Activated CD8-positive, alpha-beta memory T cell treated with anti-CD3 and anti-CD28 coated beads, Interleukin-2, amount 10 ng/mL, durations not matched to agents 7 days and 5 days (primary cell): ENCODE measurements around the gene RMI2. TPM values are rescaled to one million over a fixed set of nuclear protein-coding genes. Genes with fewer than 3 reads are reported as not detected.

Source experiments
- ATAC-seq: fragments of 150-1000 bp; cut with Tn5 transposase; one replicate; pipeline ENCODE4 v1.10.0; 2021; ENCODE audit warnings: moderate library complexity
- CTCF ChIA-PET: fragments of 350-600 bp; sonication (Branson Sonifier 250); formaldehyde crosslinking; loops from one replicate; lab custom pipeline; 2021; ENCODE audit warnings: antibody characterized with exemption; lab: Charles Lee
- DNase-seq: peaks from one replicate; pipeline ENCODE4 v3.0.0-alpha.2; 2020
- H3K27ac Mint-ChIP-seq: one replicate; pipeline ENCODE4 v1.8.0; 2021; ENCODE audit warnings: mild to moderate bottlenecking, mixed read lengths
- H3K27me3 Mint-ChIP-seq: one replicate; pipeline ENCODE4 v1.8.0; 2021; ENCODE audit warnings: mixed read lengths
- H3K36me3 Mint-ChIP-seq: one replicate; pipeline ENCODE4 v1.8.0; 2021; ENCODE audit warnings: mild to moderate bottlenecking, mixed read lengths
- H3K4me1 Mint-ChIP-seq: one replicate; pipeline ENCODE4 v1.8.0; 2021; ENCODE audit warnings: mixed read lengths
- H3K4me3 Mint-ChIP-seq: one replicate; pipeline ENCODE4 v1.8.0; 2021; ENCODE audit warnings: mild to moderate bottlenecking, moderate library complexity, mixed read lengths
- H3K9me3 Mint-ChIP-seq: one replicate; pipeline ENCODE4 v1.8.0; 2022; ENCODE audit warnings: low read depth, mixed read lengths
- total RNA-seq, 2 experiments: library from RNA; stranded (reverse); gene quantifications; one replicate each; pipeline ENCODE4 v1.2.3, GENCODE V29; 2021

RMI2 gene
- total RNA-seq, 2 experiments from 2014 or later, result 65.9 to 70.4 TPM

DNA sequence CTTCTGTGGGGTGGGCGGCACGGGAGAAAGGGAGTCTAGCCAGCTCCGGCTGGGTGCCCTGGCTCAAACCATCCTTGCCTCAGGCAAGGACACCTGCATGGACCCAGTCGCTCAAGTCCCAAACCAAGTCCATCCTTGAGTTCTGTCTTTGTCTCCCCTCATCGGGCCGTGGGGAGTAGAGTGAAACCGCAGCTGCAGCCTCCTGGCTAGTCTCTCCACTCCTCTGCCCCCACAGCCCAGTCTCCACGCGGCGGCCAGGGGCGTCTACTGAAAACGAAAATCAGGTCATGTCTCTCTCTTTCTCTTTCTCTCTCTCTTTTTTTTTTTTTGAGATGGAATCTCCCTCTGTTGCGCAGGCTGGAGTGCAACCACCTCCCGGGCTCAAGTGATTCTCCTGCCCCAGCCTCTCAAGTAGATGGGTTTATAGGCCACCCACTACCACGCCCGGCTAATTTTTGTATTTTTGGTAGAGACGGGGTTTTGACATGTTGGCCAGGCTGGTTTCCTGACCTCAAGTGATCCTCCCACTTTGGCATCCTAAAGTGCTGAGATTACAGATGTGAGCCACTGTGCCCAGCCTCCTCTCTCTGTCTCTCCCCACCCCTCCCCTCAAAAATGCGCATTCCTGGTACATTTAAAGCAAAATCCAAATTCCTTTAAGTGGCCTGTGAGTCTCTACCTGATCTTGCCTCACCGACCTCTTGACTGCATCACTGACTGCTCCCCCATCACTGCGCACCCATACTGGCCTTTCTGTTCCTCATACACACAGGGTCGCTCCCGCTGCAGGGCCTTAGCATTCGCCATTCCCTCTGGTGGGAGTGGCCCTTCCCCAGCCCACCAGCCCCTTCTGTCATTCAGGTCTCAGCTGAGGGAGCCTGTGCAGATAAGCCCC is 17.7 kb upstream of the RMI2 start:
- peak overlapping the region; percentile 24 for H3K4me3 Mint-ChIP-seq
- no peak for DNase-seq
- peaks cover 56% of the 10 kb centered on the region for H3K4me1 Mint-ChIP-seq
- peak overlapping the region; percentile 46 for H3K27ac Mint-ChIP-seq
- H3K27me3 Mint-ChIP-seq, result peaks cover 14% of the 10 kb centered on the region
- ATAC-seq, result no peak
- peaks cover 7% of the 10 kb centered on the region for H3K36me3 Mint-ChIP-seq
- H3K9me3 Mint-ChIP-seq, result no peaks in the 10 kb centered on the region
- CTCF ChIA-PET, result interaction anchor here (1.2 to 2.6 kb wide), 4 partner anchors 16 to 69 kb away, joined by 3 to 8 read pairs (median 5); no protein-coding TSS in a partner anchor

DNA sequence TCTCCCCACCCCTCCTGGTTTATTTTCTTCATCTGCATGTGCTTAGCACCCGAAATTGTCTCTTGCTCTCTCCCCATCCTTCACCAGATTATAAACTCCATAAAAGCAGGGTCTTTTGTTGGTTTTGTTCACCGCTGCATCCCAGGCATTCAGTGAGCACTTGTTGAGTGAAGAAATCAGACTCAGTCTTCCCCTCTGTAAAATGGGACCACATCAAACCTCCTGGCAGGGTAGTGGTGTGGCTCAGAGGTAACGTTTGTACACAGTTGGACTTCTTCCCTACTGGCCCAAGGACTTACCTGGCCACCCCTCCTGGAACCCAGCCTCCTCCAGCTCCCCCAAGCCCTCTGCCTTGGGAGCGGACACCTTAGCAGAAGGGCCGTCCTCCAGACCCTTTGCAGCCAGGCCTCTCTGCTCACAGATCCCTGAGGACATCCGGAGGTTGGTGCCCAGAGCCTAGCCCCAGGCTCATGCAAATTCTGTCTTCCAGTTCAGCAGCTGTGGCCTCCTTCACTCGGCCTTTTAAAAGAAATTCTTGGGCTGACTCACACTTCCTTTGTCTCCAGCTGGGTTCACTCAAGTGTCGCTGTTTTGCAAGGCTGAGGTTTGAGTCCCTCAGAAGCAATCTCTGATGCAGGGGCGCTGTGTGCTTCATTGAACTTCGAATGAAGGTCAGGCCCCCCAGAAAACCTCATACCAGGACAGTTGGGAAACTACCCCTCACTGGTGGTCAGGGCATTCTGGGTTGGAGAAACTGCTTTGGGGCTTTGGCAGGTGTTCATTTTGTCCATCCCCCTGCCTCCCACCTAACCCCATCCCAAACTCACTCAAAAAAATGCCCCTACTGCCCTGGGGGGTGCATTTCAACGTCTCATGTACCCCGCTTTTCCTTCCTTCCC is 16.8 kb upstream of the RMI2 start:
- no peaks in the 10 kb centered on the region for H3K9me3 Mint-ChIP-seq
- H3K4me3 Mint-ChIP-seq, result peak overlapping the region; percentile 37
- H3K27me3 Mint-ChIP-seq, result peaks cover 14% of the 10 kb centered on the region
- DNase-seq (peak; percentile 82), ATAC-seq (peak; percentile 88)
- peaks cover 7% of the 10 kb centered on the region for H3K36me3 Mint-ChIP-seq
- CTCF ChIA-PET, result interaction anchor here (0.5 to 2.6 kb wide), 11 partner anchors 8 to 195 kb away, joined by 3 to 8 read pairs (median 3); partner anchors contain the start of gene SOCS1
- H3K4me1 Mint-ChIP-seq, result peaks cover 59% of the 10 kb centered on the region
- peak overlapping the region; percentile 42 for H3K27ac Mint-ChIP-seq

DNA sequence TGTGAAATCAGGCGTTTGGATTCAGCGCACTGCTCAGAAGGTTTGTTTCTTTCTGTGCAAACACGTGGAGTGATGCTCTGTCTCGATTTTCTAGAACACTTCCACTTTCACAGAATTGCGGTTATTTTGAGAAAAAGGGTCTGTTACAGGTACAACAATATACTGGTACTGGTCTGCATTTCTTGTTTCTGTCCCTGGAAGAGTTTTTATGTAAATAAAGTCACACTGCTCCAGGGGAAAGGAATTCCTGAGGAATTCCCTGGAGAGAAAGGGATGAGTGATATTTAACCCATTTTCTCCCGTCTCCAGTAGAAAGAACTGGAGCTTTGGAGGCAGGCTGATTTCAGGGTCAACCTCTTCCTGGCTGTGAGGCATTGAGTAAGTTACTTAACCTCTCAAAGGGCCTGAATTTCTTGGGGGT is 16.2 kb upstream of the RMI2 start:
- Mint-ChIP-seq H3K4me1 (peaks cover 59% of the 10 kb centered on the region), H3K4me3 (peak overlapping the region; percentile 37), H3K27me3 (peaks cover 14% of the 10 kb centered on the region), H3K27ac (peak overlapping the region; percentile 42), H3K36me3 (peaks cover 7% of the 10 kb centered on the region), H3K9me3 (no peaks in the 10 kb centered on the region)
- ATAC-seq (peak; percentile 24), DNase-seq (no peak)
- CTCF ChIA-PET, result interaction anchor here (0.5 to 2.6 kb wide), 10 partner anchors 9 to 195 kb away, joined by 3 to 8 read pairs (median 4); partner anchors contain the start of gene SOCS1

DNA sequence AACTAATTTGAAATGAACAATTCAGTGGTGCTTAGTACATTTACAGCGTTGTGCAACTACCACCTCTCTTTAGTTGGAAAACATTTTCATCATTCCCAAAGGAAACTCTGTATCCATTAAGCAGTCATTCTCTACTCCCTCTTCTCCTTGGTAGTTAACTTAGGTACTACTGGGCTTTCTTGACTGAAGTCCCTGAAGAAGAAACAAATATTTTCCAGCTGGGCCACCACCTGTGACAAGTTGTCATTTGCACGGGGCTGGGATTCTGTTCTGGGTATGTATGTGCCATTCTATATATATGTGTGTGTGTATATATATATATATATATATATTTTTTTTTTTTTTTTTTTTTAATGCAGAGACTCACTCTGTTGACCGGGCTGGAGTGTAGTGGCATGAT is 15.4 kb upstream of the RMI2 start:
- CTCF ChIA-PET, result interaction anchor here (0.8 to 2.6 kb wide), 5 partner anchors 23 to 74 kb away, joined by 3 to 8 read pairs (median 5); partner anchors contain the start of gene SOCS1
- no peak for DNase-seq
- H3K27ac Mint-ChIP-seq, result no peak overlapping the region
- H3K36me3 Mint-ChIP-seq, result peaks cover 8% of the 10 kb centered on the region
- no peak for ATAC-seq
- H3K4me1 Mint-ChIP-seq, result peaks cover 56% of the 10 kb centered on the region
- peaks cover 14% of the 10 kb centered on the region for H3K27me3 Mint-ChIP-seq
- H3K4me3 Mint-ChIP-seq, result no peak overlapping the region
- H3K9me3 Mint-ChIP-seq, result peaks cover 1% of the 10 kb centered on the region

DNA sequence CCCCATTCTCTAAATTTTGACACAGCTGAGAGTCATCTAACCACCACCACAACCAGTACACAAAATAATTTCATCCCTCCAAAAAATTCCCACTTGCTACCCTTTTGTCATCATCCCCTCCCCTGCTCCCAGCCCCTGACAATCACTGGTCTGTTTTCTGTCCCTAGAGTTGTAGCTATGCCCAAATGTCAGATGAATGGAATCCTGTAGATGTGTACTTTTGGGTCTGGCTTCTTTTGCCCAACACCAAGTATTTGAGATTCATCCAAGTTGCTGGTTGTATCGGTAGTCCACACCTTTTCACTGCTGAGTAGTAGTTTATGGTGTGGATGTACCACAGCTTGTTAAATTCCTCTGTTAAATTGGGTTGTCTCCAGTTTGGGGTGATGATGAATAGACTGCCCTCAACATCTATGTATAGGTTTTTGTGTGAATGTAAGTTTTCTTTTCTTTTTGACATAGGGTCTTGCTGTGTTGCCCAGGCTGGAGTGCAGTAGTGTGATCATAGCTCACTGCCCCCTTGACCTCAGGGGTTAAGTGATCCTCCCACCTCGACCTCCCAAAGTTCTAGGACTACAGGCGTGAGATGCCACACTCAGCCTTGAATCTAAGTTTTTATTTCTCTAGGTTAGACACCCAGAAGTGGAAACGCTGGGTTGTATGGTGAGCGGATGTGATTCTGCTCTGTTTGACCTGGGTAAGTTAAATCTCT is 14.6 kb upstream of the RMI2 start:
- Mint-ChIP-seq H3K9me3 (peaks cover 2% of the 10 kb centered on the region), H3K27me3 (peaks cover 14% of the 10 kb centered on the region), H3K4me1 (peaks cover 48% of the 10 kb centered on the region), H3K36me3 (peaks cover 8% of the 10 kb centered on the region), H3K27ac (no peak overlapping the region), H3K4me3 (no peak overlapping the region)
- ATAC-seq (no peak), DNase-seq (no peak)
- CTCF ChIA-PET, result interaction anchor here (0.8 to 2.6 kb wide), 2 partner anchors 42 to 72 kb away, joined by 3 to 8 read pairs; no protein-coding TSS in a partner anchor

DNA sequence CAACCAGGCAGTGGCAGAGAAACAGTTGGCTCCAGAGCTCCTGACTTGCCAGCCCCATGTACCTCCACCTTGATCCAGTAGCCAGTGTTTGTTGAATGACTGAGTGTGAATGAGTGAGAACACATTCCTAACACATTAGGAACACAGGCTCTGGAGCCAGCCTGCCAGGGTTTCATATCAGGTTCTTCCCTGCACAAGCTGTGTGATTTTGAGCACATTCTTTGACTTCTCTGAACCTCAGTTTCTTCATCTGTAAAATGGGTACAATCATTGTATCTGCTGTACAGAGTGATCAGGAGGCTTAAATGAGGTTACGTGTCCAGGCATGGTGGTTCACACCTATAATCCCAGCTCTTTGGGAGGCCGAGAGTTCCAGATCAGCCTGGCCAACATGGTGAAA is 13.3 kb upstream of the RMI2 start:
- no peak overlapping the region for H3K27ac Mint-ChIP-seq
- CTCF ChIA-PET, result interaction anchor here (1.8 kb wide), 2 partner anchors 12 to 75 kb away, joined by 7 to 8 read pairs; partner anchors contain the start of gene SOCS1
- no peak for DNase-seq
- peaks cover 14% of the 10 kb centered on the region for H3K27me3 Mint-ChIP-seq
- H3K4me3 Mint-ChIP-seq, result no peak overlapping the region
- H3K9me3 Mint-ChIP-seq, result peaks cover 2% of the 10 kb centered on the region
- ATAC-seq, result no peak
- H3K36me3 Mint-ChIP-seq, result peaks cover 5% of the 10 kb centered on the region
- peaks cover 38% of the 10 kb centered on the region for H3K4me1 Mint-ChIP-seq

DNA sequence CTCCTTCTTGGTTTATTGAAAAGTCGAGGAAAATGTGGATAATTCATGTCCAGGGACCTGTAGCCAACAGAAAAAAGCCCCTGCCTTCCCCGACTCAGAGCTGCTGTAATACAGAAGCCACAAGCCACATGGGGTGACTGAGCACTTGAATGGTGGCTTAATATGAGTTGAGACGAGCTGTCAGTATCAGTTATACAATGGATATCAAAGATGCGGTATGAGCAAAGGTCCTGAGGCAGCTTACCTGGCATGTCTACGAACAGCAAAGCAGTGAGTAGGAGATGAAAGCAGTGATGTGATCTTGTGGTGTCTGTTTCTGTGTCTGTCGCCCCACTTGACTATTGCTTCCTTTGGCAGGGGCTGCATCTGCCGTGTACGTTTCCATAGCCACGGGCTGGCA is 12.2 kb upstream of the RMI2 start:
- Mint-ChIP-seq H3K9me3 (peaks cover 2% of the 10 kb centered on the region), H3K27ac (no peak overlapping the region), H3K27me3 (peaks cover 14% of the 10 kb centered on the region), H3K4me1 (peaks cover 27% of the 10 kb centered on the region), H3K4me3 (no peak overlapping the region), H3K36me3 (peaks cover 3% of the 10 kb centered on the region)
- ATAC-seq, result no peak
- CTCF ChIA-PET, result interaction anchor here (0.8 to 1.8 kb wide), 5 partner anchors 11 to 368 kb away, joined by 3 to 8 read pairs (median 4); partner anchors contain the start of gene SOCS1
- DNase-seq, result no peak

DNA sequence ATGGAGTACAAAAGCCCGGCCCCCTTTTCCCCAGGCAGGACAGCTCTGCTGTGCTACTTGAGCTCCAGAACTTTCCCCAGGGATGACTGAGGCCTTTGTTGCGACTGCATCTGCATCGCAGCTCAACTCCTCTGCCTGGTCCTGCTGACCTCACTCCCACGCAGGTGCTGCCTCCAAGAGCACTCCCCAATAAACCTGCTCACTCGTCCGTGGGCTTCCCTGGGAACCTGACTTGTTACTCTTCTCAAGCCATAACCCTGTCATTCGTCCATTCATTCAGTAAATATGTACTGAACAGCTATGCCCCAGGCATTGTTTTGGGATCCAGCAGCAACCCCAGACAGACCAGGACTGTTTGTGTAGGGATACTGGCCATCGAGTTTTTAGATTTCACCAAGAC is 11.6 kb upstream of the RMI2 start:
- CTCF ChIA-PET, result interaction anchor here (0.8 to 1.8 kb wide), 3 partner anchors 10 to 369 kb away, joined by 3 to 8 read pairs (median 3); no protein-coding TSS in a partner anchor
- peaks cover 1% of the 10 kb centered on the region for H3K36me3 Mint-ChIP-seq
- no peak for DNase-seq
- H3K27me3 Mint-ChIP-seq, result peaks cover 14% of the 10 kb centered on the region
- no peak overlapping the region for H3K27ac Mint-ChIP-seq
- H3K9me3 Mint-ChIP-seq, result peaks cover 2% of the 10 kb centered on the region
- no peak for ATAC-seq
- peaks cover 20% of the 10 kb centered on the region for H3K4me1 Mint-ChIP-seq
- no peak overlapping the region for H3K4me3 Mint-ChIP-seq

DNA sequence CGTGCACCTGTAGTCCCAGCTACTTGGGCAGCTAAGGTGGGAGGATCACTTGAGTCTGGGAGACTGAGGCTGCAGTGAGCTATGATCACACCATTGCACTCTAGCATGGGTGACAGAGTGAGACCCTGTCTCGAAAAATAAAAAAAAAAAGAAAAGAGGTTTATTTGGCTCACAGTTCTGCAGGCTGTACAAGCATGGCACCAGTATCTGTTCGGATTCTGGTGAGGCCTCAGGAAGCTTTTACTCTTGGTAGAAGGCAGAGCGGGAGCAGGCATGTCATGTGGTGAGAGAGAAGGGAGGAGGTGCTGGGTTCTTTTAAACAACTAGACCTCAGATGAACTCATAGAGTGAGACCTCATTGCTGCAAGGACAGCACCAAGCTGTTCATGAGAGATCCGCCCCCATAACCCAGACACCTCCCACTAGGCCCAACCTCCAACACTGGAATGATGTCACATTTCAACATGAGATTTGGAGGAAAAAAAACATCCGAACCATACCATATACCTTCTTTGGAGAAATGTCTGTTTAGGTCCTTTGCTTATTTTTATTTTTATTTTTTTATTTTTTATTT is 10.3 kb upstream of the RMI2 start:
- ATAC-seq (no peak), DNase-seq (no peak)
- H3K36me3 Mint-ChIP-seq, result peaks cover 1% of the 10 kb centered on the region
- no peak overlapping the region for H3K27ac Mint-ChIP-seq
- H3K4me3 Mint-ChIP-seq, result no peak overlapping the region
- H3K27me3 Mint-ChIP-seq, result peaks cover 14% of the 10 kb centered on the region
- CTCF ChIA-PET, result no interaction called here
- H3K9me3 Mint-ChIP-seq, result peaks cover 2% of the 10 kb centered on the region
- H3K4me1 Mint-ChIP-seq, result peaks cover 10% of the 10 kb centered on the region

DNA sequence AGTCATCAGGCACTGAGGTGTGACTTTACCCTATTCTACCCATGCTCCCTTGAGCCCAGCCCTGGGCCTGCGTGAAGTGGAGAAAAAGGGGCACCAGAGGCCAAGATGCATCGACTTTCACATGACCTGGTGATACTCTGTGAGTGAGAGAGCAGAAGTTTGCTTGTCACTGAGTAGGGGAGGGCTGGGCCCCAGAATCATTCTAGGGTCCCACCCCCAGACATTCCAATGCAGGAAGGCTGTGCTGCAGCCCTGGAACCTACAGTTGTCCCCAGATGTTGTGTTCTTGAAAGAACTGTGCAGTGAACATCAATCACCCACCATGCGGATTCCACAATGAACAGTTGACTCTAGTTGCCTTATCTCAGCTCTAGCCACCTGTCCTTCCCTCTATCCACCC is 6.2 kb upstream of the RMI2 start:
- no peak for DNase-seq
- H3K4me3 Mint-ChIP-seq, result no peak overlapping the region
- H3K4me1 Mint-ChIP-seq, result peaks cover 18% of the 10 kb centered on the region
- peaks cover 2% of the 10 kb centered on the region for H3K9me3 Mint-ChIP-seq
- CTCF ChIA-PET, result no interaction called here
- ATAC-seq, result no peak
- no peaks in the 10 kb centered on the region for H3K27me3 Mint-ChIP-seq
- peaks cover 1% of the 10 kb centered on the region for H3K36me3 Mint-ChIP-seq
- no peak overlapping the region for H3K27ac Mint-ChIP-seq

DNA sequence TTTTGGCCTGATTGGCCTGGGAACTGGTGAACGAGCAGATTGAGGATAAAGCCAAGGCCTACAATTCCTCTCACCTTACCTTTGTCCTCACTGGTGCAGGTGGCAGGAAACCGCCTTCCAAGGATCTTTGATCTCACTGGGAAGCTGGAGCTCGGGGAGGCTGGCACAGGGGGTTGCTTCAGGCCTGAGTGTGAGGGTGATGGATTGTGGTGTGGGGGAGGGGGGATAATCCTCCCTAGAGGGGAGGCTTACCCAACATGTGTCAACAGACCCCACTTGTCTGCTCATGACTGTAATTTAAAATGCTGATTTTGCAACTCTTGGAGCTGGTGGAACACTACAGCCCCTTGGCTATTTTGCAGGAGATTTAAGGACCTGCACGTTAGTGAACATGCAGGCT is 4.5 kb upstream of the RMI2 start:
- peaks cover 2% of the 10 kb centered on the region for H3K36me3 Mint-ChIP-seq
- no peaks in the 10 kb centered on the region for H3K27me3 Mint-ChIP-seq
- ATAC-seq (no peak), DNase-seq (no peak)
- no peak overlapping the region for H3K4me3 Mint-ChIP-seq
- H3K4me1 Mint-ChIP-seq, result peaks cover 28% of the 10 kb centered on the region
- H3K27ac Mint-ChIP-seq, result no peak overlapping the region
- no peaks in the 10 kb centered on the region for H3K9me3 Mint-ChIP-seq
- CTCF ChIA-PET, result interaction anchor here (0.8 to 1.3 kb wide), 2 partner anchors 12 to 84 kb away, joined by 3 to 5 read pairs; partner anchors contain the start of gene SOCS1

DNA sequence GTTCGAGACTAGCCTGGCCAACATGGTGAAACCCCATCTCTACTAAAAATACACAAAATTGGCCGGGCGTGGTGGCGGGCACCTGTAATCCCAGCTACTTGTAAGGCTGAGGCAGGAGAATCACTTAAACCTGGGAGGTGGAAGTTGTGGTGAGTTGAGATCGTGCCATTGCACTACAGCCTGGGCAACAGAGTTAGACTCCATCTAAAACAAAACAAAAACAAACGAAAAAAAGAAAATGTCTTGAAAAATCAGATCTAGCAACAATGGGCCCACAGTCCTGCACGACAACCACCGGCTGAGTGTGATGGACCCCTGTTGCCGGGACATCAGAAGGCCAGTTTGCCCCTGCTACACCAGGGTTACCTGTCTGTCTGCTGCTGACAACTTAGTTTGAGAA is 3.9 kb upstream of the RMI2 start:
- Mint-ChIP-seq H3K4me1 (peaks cover 28% of the 10 kb centered on the region), H3K36me3 (peaks cover 2% of the 10 kb centered on the region), H3K4me3 (no peak overlapping the region), H3K27me3 (no peaks in the 10 kb centered on the region), H3K27ac (no peak overlapping the region), H3K9me3 (no peaks in the 10 kb centered on the region)
- ATAC-seq (no peak), DNase-seq (no peak)
- CTCF ChIA-PET, result no interaction called here
